T-helper 1 cell treated with Interleukin-12 subunit alpha and Interleukin-12 subunit beta and Interleukin-4 antibody, amounts not matched to agents 30 ng/mL and 1 ng/mL, for 36 hours (primary cell): ENCODE data around the gene PHLPP1. TPM values are rescaled to one million over a fixed set of nuclear protein-coding genes. Genes with fewer than 3 reads are reported as not detected.

Experiments
- intact Hi-C: fragments of 100-400 bp; cut with micrococcal nuclease; formaldehyde crosslinking; loops from one replicate; pipeline ENCODE4 v1.15.1; 2024
- total RNA-seq: library from RNA; stranded (reverse); gene quantifications from 2 replicates; pipeline ENCODE4 v1.2.3, GENCODE V29; 2022

The PHLPP1 gene
- total RNA-seq, 1 donor from 2014 or later: 8.1 TPM

DNA sequence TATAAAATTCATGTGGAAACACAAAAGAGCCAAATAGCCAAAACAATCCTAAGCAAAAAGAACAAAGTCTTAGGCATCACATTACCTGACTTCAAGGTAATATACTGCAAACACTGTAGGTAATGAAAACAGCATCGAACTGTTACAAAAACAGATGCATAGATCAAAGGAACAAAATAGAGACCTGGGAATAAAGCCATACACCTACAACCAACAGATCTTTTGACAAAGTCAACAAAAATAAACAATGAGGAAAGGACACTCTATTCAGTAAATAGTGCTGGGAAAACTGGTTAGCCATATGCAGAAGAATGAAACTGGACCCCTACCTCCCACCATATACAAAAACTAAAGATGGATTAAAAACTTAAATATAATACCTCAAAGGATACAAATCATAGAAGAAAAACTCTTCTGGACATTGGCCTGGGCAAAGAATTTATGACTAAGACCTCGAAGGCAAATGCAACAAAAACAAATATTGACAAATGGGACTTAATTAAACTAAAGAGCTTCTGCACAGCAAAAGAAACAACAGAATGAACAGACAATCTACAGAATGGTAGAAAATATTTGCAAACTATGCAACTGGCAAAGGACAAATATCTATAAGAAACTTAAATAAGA is 218.0 kb downstream of the PHLPP1 start:
- intact Hi-C loops: no loop called here

GRCh38 chr18:62935994-62936393 is 220.7 kb downstream of the PHLPP1 start:
- intact Hi-C loops: no loop called here

DNA sequence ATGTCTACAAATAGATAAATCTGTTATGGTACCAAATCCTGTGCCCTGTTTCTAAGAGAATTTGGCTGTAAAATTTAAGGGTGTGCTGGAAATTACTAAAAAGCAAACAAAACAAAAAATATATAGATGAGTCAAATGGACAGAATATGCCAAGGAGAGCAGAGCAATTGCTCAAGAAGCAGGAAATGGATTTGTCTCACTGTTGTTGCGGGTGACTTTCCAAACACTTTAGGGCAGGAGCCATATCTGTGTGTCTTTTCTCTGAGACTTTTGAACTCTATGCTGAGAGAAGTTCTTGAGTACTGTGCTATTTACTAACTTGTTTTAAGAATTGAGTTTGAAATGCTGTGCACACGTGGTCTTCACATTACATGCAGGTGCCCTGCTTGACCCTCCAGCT is 221.7 kb downstream of the PHLPP1 start:
- intact Hi-C loops: no loop called here

DNA sequence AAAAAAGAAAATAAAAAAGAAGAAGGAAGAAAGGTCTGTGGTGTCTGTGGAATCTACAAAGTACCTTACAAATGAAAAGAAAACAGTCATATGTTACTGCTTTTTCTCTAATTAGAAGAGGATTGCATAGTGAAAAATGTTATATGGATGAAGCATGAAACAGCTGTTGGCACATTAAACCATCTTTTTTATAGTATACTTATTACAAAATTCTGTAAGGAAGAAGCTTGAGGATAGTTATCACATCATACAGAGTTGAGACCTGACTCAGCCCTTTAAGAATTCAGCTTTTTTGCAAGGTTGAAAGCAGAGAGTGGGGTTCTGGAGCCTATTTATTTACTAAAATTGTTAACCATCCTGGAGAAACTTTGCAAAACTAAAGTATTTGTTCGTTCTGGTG is 222.7 kb downstream of the PHLPP1 start:
- intact Hi-C loops: loop anchor here (1.0 kb wide), 1 partner anchor 69 kb away; no protein-coding TSS in a partner anchor

GRCh38 chr18:62938487-62938886 is 223.1 kb downstream of the PHLPP1 start:
- intact Hi-C loops: loop anchor here (1.0 kb wide), 1 partner anchor 69 kb away; no protein-coding TSS in a partner anchor

DNA sequence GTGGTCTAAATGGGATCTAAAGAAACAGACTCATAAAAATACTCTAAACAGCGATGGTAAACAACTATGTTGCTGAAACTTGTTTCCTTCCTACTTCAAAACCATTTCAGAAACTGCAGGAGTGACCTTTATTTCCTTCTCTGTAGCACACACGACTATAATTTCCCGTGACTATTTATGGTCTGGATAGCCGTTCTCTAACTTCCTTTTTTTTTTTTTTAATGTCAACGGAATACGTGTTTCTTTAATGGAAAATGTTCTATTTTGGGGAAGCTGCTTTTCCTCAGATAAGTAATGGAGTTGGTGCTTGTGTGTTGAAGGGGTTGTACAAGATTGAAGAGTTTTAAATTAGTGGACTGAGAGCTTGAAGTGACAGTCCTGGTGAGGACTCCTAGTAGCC is 224.1 kb downstream of the PHLPP1 start:
- intact Hi-C loops: no loop called here

- intact Hi-C loops: no loop called here
These were observed 224.6 kb downstream of the PHLPP1 start for GRCh38 chr18:62939926-62940325.

DNA sequence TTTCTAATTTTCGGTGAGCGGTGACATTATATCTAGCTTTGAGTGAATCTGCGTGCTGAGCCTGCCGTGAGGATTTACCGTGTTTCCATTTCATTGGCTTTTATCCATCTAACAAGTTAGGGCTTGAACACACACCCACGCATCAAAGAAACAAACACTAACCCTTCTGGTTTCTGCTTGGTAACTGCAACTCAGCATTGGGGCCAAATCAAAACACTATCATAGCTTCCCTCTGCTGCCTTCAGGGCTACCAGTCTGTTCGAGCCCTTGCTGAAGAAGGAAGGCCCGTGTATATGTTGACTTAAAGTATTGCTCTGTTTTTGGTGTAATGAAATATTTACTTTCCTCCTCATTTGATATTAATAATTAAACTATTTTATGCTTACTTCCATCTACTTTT is 227.2 kb downstream of the PHLPP1 start:
- intact Hi-C loops: no loop called here

DNA sequence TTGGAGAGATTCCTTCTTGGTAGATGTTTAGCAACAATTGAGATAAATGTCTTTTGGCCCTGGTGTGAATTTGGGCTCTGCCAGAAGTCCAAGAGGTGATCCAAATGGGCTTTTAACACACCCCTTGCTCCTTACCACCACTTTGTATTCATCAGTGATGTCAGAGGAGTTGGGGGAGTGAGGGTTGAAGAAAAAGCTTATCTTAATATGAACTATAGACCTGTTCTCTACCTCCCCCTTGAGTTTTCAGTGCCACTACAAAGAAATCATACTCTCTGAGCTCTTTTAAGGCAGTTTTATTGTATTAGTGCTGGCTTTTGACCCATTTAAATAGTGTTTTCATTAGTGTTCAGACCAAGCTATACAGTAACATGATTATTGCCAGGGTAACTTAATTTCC is 229.1 kb downstream of the PHLPP1 start:
- intact Hi-C loops: no loop called here

DNA sequence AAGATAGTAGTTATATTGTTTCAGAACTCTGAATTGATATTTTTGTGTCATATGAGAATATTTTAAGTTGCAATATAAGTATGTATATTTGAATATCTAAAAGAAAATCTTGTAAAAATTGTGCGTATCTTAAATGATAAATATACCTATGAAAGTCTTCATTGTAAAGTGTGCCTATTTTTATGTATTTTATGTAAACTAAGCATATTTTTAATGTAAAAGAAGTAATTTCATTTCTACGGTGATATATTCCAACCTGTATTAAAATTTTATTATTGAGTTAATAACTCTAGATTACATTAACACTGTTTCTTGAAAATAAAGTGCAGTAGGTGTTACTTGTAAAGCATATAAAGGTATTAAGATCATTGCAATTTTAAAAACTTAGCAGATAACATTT is 233.4 kb downstream of the PHLPP1 start:
- intact Hi-C loops: no loop called here

DNA sequence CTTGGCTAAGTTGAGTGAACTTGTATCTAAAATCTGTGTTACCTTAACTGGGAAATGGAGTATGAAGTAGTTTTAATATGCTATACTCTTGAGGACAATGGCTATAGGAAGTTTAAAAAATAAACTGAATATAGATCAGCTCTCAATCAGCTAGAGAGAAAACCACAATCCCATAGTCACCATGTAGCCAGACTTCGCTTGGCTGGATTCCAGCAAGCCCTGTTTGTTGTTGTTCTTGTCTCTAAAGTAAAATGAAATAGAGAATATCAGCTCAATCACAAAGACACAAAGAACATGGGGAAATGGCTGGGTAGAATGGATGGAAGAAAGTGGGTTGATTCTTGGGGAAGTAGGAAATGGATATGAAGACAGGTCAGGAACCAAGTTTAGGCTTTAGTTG is 234.9 kb downstream of the PHLPP1 start:
- intact Hi-C loops: no loop called here

DNA sequence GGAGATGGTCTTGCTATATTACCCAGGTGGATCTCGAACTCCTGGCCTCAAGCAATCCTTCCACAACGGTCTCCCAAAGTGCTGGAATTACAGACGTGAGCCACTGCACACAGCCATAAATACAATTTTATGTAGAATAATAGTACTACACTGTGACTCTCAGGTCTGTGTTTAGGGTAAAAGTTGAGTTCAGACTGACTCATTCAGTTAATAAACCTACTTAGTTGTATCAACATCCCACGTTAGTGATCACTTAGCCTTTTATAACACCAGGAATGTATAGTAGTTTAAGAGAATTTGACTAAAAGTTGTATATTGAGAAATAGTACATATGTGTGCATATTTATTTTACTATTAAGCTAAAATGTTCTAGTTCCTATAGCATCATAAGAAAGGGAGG is 237.5 kb downstream of the PHLPP1 start:
- intact Hi-C loops: no loop called here

DNA sequence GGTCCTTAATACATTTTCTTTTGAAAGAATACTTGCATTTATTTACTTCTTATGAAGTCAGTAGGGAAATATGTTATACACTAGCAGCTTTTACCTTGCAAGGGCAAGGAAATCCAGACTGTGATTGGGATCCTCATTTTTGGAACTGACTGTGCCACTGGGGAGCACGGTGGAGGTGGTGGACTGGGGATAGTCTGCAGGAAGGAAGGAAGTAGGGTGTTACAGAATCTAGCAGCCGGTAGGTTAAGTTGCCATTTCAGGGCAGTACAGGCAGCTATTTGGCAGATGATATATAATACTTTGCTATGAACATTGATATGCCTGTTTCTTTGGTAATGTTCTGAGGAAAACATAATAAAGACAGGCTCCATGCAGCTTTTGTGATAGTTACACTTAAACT is 238.3 kb downstream of the PHLPP1 start:
- intact Hi-C loops: loop anchor here (1.0 kb wide), 1 partner anchor 84 kb away; no protein-coding TSS in a partner anchor

GRCh38 chr18:62954366-62954765 is 239.0 kb downstream of the PHLPP1 start:
- intact Hi-C loops: loop anchor here (1.0 kb wide), 1 partner anchor 85 kb away; no protein-coding TSS in a partner anchor

DNA sequence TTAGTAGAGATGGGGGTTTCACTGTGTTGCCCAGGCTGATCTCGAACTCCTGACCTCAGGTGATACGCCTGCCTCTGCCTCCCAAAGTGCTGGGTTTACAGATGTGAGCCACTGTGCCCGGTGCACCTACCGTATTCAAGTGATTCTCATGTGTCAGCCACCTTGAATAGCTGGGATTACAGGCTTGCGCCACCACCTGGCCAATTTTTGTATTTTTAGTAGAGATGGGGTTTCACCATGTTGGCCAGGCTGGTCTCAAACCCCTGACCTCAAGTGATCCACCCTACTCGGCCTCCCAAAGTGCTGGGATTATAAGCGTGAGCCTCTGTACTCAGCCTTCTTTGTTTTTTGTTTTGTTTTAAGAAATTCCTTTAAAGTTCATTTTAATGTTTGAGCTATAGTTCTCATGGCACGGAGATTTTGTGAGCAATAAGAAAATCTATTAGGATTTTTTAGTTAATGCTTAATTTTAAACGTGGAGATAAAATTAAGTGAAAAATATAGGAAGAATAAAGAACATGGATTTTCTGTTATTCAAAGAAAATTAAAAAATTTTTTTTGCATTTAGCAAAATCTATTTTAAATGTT is 242.6 kb downstream of the PHLPP1 start:
- intact Hi-C loops: loop anchor here (1.0 to 5.0 kb wide), 7 partner anchors 89 to 775 kb away; no protein-coding TSS in a partner anchor

GRCh38 chr18:62959481-62959880 is 244.1 kb downstream of the PHLPP1 start:
- intact Hi-C loops: loop anchor here (2.0 to 5.0 kb wide), 3 partner anchors 91 to 177 kb away; no protein-coding TSS in a partner anchor

DNA sequence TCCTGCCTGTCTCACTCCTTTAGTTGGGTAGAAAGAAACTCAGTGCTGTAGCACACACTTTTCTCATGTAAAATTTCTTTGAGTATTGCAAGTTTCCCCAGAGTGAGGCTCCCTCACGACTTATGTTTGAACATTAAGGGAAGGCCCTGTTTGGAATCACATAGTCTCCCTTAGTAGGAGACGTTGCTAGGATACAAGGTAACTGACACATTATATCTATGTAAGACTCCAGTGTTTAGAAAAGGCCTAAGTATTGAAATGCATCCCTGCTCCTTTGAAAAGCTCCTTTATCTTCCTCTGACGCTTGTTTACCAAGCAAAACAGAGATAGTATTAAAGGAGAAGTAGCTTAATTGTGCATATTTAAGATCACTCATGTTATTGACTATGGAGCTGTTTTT is 248.2 kb downstream of the PHLPP1 start:
- intact Hi-C loops: no loop called here

DNA sequence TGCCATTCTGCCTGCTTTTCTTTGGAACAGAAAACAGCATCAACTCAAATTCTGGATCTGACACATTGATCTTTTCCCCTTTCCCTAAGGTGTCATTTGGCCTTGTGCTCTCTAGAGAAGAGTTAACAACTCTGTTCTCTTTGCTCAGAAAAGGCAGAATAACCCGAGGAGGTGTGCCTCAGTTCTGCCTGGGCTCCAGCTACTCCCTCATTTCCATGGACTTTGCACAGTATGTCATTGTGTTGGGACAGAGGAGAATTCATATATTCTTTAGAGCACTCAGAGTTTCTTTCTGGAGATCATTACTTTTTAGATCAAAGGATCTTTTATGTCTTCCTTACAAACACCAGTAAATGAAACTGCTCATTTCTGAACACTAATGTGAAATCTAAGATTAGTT is 249.1 kb downstream of the PHLPP1 start:
- intact Hi-C loops: no loop called here

GRCh38 chr18:62967089-62967488 is 251.7 kb downstream of the PHLPP1 start:
- intact Hi-C loops: no loop called here

DNA sequence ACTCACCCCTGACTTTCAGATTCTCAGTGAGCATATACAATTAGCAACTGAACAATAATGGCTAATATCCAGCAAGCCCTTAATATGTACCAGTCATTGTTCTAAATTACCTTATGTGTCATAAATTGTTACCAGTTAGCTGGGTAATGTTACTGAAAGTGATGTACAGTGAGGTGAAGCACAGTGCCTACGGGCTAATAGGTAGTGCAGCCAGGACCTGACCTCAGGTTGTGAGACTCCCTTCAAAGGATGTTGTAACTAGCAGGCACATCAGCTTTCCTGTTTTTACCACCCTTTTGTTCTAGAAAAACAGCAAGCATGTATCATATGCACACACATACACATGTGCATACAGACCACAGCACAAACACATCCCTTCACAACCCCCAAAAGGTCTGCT is 258.3 kb downstream of the PHLPP1 start:
- intact Hi-C loops: no loop called here

DNA sequence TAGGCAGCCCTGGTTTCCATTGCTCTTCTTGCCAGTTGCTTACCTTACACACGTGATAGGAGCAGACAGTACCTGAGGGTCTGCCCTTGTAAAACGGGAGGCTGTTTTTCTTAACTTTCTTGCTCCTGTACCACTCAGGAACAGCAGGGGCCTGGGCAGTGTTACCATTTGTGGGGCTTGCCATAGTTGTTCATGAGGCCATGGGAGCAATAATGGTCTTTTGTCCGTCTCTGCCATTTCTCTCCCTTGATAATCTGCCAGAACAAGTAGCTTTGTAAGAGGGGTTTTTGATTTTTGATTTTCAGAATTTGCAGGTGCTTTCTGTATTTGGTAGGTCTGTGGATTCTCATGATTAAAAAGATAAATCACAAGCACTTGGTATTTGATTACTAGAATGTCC is 259.0 kb downstream of the PHLPP1 start:
- intact Hi-C loops: no loop called here

- intact Hi-C loops: no loop called here
These were observed 259.8 kb downstream of the PHLPP1 start for GRCh38 chr18:62974928-62975675.
